Tibial nerve (tissue), 4 donors: ENCODE data around the gene MFRP. TPM values are rescaled to one million over a fixed set of nuclear protein-coding genes. Genes with fewer than 3 reads are reported as not detected.

Source experiments
- DNase-seq, 2 donors: peaks; one replicate each; pipeline ENCODE4 v3.0.0-alpha.2; 2019; ENCODE audit warnings: low spot score in 2 of 2
- H3K27ac ChIP-seq, 4 donors: fragments of 200-600 bp; sonication (generic) in 3 of 4; one replicate each; pipeline ENCODE4 v1.5.1; 2017 to 2019; ENCODE audit warnings: mild to moderate bottlenecking in 1 of 4
- H3K27me3 ChIP-seq, 2 donors: fragments of 200-600 bp; sonication (generic) in 1 of 2; one replicate each; pipeline versions ENCODE4 v1.5.1 to v1.6.0; 2017 to 2019
- H3K36me3 ChIP-seq, 3 donors: fragments of 200-600 bp; sonication (generic); one replicate each; pipeline ENCODE4 v1.5.1; 2018 to 2019
- H3K4me1 ChIP-seq, 4 donors: fragments of 200-600 bp; sonication (generic) in 3 of 4; one replicate each; pipeline ENCODE4 v1.5.1; 2017 to 2019
- H3K4me3 ChIP-seq, 4 donors: fragments of 200-600 bp; sonication (generic) in 3 of 4; one replicate each; pipeline ENCODE4 v1.5.1; 2017 to 2019; ENCODE audit warnings: mild to moderate bottlenecking in 1 of 4, moderate library complexity in 1 of 4
- H3K9me3 ChIP-seq, 4 donors: fragments of 200-600 bp; sonication (generic) in 3 of 4; one replicate each; pipeline ENCODE4 v1.5.1; 2017 to 2019
- EP300 ChIP-seq, 2 donors: sonication (generic); formaldehyde crosslinking; IDR thresholded peaks; one replicate each; pipeline ENCODE4 v1.6.1; 2017; ENCODE audit warnings: antibody characterized with exemption in 2 of 2, mild to moderate bottlenecking in 1 of 2
- POLR2A ChIP-seq, 2 donors: fragments of 450-650 bp; IDR thresholded peaks; one replicate each; pipeline ENCODE4 v1.6.1; 2017; ENCODE audit warnings: antibody characterized with exemption in 2 of 2, mild to moderate bottlenecking in 2 of 2, moderate library complexity in 2 of 2
- WGBS, 2 donors: methylation state at CpG; one replicate each; pipeline ENCODE4 v1.1.5; 2018; 5-methylcytosine and 5-hydroxymethylcytosine counted together
- total RNA-seq, 4 donors: library from RNA; depleted of rRNA; stranded (reverse); fragments of >200 nt; gene quantifications; one replicate each; pipeline ENCODE4 v1.1.0, GENCODE V29; 2016
- TF ChIP-seq, protein P1 (sequence below), 5 experiments: fragments of 200-600 bp in 3 of 5; fragments of 450-650 bp in 2 of 5; sonication (generic) in 3 of 5; IDR thresholded peaks; one replicate each; pipeline ENCODE4 v1.5.1; 2016 to 2019; ENCODE audit warnings: antibody characterized with exemption in 5 of 5, mild to moderate bottlenecking in 3 of 5, moderate library complexity in 2 of 5

MFRP gene
- total RNA-seq, 4 donors from 2014 or later = 0.44 TPM; not detected in 3

DNA sequence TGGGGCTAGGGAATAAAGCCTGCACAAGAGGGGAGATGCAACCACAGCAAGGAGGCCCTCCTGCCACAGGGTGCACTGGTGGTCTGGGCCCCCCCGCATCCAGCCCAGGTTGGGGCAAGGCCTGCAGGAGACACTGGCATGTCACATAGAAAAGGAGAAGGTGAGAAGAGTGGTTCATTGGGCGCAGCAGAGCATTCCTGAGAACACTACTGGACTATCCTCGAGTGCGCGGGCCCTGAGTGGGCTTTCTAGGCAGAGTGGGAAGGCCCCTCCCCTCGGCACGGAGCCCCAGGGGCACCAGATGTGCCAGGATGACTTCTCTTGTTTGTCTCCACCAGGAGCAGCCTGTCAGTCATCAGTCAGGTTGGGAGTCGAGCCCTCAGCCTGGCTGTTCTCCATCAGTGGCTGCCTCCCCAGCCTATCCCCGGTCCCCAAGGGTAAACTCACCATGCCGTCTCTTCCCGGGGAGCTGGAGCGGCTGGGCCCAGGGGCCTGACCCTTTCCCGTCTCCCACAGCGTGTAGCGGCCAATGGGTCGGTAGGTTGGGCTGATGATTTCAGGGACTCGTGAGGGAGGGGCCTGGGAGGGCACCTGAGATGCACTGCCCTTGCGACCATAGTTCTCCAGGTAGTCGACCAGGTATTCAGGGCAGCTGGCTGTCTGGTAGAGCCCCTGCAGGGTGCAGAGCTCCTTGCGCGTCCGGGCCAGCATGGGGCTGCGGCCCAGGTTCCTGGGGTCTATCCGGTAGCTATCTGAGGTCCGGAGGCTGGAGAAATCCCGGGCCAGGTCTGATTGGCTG, 26.0 kb upstream of the MFRP start:
- TF ChIP-seq, protein P1, sequence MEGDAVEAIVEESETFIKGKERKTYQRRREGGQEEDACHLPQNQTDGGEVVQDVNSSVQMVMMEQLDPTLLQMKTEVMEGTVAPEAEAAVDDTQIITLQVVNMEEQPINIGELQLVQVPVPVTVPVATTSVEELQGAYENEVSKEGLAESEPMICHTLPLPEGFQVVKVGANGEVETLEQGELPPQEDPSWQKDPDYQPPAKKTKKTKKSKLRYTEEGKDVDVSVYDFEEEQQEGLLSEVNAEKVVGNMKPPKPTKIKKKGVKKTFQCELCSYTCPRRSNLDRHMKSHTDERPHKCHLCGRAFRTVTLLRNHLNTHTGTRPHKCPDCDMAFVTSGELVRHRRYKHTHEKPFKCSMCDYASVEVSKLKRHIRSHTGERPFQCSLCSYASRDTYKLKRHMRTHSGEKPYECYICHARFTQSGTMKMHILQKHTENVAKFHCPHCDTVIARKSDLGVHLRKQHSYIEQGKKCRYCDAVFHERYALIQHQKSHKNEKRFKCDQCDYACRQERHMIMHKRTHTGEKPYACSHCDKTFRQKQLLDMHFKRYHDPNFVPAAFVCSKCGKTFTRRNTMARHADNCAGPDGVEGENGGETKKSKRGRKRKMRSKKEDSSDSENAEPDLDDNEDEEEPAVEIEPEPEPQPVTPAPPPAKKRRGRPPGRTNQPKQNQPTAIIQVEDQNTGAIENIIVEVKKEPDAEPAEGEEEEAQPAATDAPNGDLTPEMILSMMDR (IDR thresholded peaks at IDR 0.05) = no peak
- TF ChIP-seq POLR2A (IDR thresholded peaks at IDR 0.05) (no peak), EP300 (IDR thresholded peaks at IDR 0.05) (no peak)
- H3K9me3 ChIP-seq = no peaks in the 10 kb centered on the region
- 84% methylated on average over 15 to 26 of the region's 26 CpGs for WGBS, 2 donors
- peak overlapping the region in 3 of 4 donors; percentile 31 to 97 (median 96) for H3K27ac ChIP-seq
- H3K4me1 ChIP-seq = peaks cover 0 to 100% (median 61%) of the 10 kb centered on the region in 4 donors
- H3K27me3 ChIP-seq = peaks cover 0 to under 1% of the 10 kb centered on the region in 2 donors
- DNase-seq = no peak
- H3K4me3 ChIP-seq = no peak overlapping the region
- H3K36me3 ChIP-seq = no peaks in the 10 kb centered on the region

DNA sequence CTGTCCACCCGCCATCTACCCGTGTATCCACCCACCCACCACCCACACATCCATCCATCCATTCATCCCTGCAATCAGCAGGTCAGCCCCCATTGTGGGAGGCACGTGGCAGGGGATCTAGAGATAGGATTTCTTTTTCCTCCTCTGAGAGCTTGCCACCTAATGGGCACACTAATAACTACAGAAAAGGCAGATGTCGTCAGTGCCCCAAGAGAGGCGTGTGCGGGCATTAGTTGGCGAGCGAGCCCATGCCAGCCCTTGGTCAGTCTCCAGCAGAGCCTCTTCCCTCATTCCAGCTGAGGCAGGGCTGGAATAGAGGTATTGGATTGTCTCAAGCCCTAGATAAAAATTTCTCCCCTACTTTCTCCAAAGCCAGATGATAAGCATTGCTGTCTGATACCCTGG, 25.3 kb upstream of the MFRP start:
- H3K27ac ChIP-seq = peak overlapping the region in 3 of 4 donors; percentile 31 to 96 (median 60)
- DNase-seq = no peak
- no peaks in the 10 kb centered on the region for H3K9me3 ChIP-seq
- peaks cover 0 to 100% (median 66%) of the 10 kb centered on the region in 4 donors for H3K4me1 ChIP-seq
- no peak overlapping the region for H3K4me3 ChIP-seq
- H3K36me3 ChIP-seq = no peaks in the 10 kb centered on the region
- TF ChIP-seq EP300 (IDR thresholded peaks at IDR 0.05) = no peak
- TF ChIP-seq, protein P1 (IDR thresholded peaks at IDR 0.05) = peak in 4 of 5 experiments; percentile 11 to 29 (median 21)
- WGBS, 2 donors = 34 to 43% methylated on average over 8 of the region's 8 CpGs
- H3K27me3 ChIP-seq = peaks cover 0 to 3% of the 10 kb centered on the region in 2 donors

DNA sequence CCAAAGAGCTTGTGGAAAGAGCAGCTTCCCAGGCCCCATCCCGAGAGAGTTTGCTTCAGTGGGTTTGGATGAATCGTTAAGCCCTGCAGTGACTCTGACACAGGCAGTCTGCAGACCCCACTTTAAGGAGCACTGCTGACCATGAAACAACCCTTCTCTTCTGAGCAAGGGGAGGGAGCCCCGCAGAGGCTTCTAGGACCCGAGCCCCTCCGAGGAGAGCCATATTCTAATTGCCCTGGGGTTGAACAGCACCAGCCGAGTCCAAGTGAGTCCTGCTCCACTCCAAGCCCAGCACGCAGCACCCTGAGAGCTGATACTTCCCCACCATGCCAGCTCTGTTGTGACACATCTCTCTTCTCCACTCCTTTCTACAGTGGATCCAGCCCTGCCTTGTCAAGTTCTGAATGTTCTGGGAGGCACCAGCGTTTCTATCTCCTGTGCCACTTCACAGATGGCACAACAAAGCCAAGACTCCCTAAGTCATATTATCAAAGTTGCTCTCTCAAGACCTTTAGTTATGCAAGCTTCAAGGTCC, 24.6 kb upstream of the MFRP start:
- H3K36me3 ChIP-seq = no peaks in the 10 kb centered on the region
- peaks cover 0 to 3% of the 10 kb centered on the region in 2 donors for H3K27me3 ChIP-seq
- no peak overlapping the region for H3K4me3 ChIP-seq
- H3K9me3 ChIP-seq = no peaks in the 10 kb centered on the region
- TF ChIP-seq EP300 (IDR thresholded peaks at IDR 0.05) = no peak
- TF ChIP-seq, protein P1 (IDR thresholded peaks at IDR 0.05) = no peak
- no peak for TF ChIP-seq POLR2A (IDR thresholded peaks at IDR 0.05)
- H3K4me1 ChIP-seq = peaks cover 0 to 100% (median 60%) of the 10 kb centered on the region in 4 donors
- 67 to 69% methylated on average over 5 to 8 of the region's 8 CpGs for WGBS, 2 donors
- no peak for DNase-seq
- H3K27ac ChIP-seq = peak overlapping the region in 3 of 4 donors; percentile 60 to 96 (median 74)

DNA sequence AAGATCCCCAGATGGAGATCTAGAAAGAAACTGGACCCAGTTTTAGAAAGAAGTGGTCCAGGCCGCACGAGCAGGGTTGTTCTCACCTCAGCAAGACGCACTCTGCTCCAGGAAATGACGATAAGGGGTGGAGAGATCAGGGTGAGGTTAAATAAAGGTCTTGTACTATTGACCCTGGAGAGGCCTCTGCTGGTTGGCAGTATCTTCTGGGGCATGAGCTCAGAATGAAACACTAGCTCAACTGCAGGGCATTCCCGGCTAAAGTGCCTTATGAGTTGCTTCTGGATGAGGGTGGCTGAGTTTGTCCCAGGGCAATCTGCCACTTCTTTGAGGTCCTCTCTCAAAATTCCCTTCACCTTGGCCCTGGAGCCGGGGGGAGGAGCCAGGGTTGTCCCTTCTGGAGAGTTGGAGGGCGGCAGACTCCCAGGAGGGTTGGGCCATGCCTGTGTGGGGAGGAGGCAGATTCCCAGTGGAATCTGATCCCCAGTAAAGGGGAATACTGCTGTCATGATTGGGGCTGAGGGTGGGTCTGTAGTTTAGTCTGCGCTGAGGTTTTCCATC, 24.1 kb upstream of the MFRP start:
- no peak overlapping the region for H3K4me3 ChIP-seq
- peak overlapping the region in 3 of 4 donors; percentile 60 to 96 (median 74) for H3K27ac ChIP-seq
- TF ChIP-seq, protein P1 (IDR thresholded peaks at IDR 0.05) = no peak
- TF ChIP-seq EP300 (IDR thresholded peaks at IDR 0.05) = peak in 1 of 2 donors; percentile 47
- no peak for TF ChIP-seq POLR2A (IDR thresholded peaks at IDR 0.05)
- no peak for DNase-seq
- H3K36me3 ChIP-seq = no peaks in the 10 kb centered on the region
- peaks cover 0 to 3% of the 10 kb centered on the region in 2 donors for H3K27me3 ChIP-seq
- no peaks in the 10 kb centered on the region for H3K9me3 ChIP-seq
- WGBS, 2 donors = 49 to 57% methylated on average over 8 of the region's 8 CpGs
- H3K4me1 ChIP-seq = peaks cover 0 to 96% (median 58%) of the 10 kb centered on the region in 4 donors
